Endometrial microvascular endothelial cells (primary cell): ENCODE results near the gene MTFP1. TPM values are rescaled to one million over a fixed set of nuclear protein-coding genes. Genes with fewer than 3 reads are reported as not detected.

Experiments used
- in situ Hi-C: cut with HindIII; loops from 2 replicates; pipeline ENCODE4 v1.10.0; 2017; ENCODE audit warnings: low sequenced_read_pairs, low pct_unique_long_range_greater_than_20kb; ENCODE audit errors: inconsistent ontology term
- total RNA-seq: library from RNA; depleted of rRNA; stranded (reverse); fragments of >200 nt; gene quantifications from one replicate; pipeline ENCODE4 v1.2.3, GENCODE V29; 2015; ENCODE audit errors: inconsistent ontology term

Gene MTFP1
- total RNA-seq, 1 donor from 2014 or later = 86.3 TPM

DNA sequence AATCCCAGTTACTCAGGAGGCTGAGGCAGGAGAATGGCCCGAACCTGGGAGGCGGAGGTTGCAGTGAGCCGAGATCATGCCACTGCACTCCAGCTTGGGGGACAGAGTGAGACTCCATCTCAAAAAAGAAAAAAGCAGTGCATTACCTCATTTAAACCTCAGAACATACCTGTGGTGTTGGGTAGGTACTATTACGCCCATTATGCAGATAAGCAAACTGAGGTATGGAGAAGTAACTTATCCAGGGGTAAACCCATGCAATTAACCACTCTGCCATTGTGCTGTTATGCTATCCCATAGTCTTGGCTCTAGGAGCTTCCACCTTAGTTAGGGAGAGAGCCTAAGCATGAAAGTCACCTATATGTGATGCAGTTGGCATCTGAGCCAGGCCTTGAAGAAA, 48.6 kb downstream of the MTFP1 start:
- in situ Hi-C loops = no loop called here

DNA sequence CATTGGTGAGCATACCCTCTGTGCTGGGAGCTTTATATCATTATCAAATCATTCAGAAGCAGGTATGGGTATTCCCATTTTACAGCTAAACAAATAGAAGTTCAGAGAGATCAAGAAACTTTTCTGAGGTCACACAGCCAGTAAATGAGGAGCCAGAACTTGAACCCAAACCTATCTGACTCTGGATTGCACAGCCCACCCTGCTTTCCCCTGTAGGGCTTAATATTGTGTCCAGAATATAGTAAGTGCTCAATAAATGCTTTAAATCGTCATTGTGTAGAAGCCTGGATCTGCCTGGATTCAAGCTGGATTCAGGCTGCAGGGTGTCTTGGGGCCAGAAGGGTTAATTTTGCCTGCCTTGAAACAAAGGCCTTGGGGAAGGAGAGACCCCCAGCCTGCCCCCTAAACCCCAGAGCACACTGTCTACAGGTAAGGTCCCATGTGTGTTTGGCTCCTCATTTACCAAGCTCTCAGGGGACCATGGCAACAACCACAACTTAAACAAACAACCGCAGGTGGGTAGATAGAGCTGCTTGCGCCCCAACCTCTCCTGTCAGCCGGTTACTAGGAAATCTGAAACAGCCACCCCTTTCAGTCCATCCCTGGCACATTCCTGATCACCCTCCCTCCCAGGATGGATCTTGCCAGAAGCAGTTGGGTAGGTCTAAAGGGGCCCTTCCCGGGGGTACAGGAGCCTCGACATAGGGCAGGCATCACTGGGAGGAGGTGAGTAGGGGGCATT, 49.3 kb downstream of the MTFP1 start:
- in situ Hi-C loops = no loop called here

Other genes starting within 250 kb of the MTFP1 start
- gene LIF, start 179.0 kb upstream of the MTFP1 start, total RNA-seq = not detected
- gene OSM, start 158.9 kb upstream of the MTFP1 start, total RNA-seq = not detected
- 4.0 TPM for gene CASTOR1, start 136.3 kb upstream of the MTFP1 start, total RNA-seq
- 12.1 TPM for gene TBC1D10A, start 98.8 kb upstream of the MTFP1 start, total RNA-seq
- gene SF3A1, start 68.9 kb upstream of the MTFP1 start, total RNA-seq = 81.0 TPM
- 2.0 TPM for gene CCDC157, start 68.8 kb upstream of the MTFP1 start, total RNA-seq
- gene RNF215, start 38.4 kb upstream of the MTFP1 start, total RNA-seq = 11.2 TPM
- 48.2 TPM for gene SEC14L2, start 28.8 kb upstream of the MTFP1 start, total RNA-seq
- gene SEC14L3, start 46.2 kb downstream of the MTFP1 start, total RNA-seq = not detected
- not detected for gene SEC14L4, start 79.9 kb downstream of the MTFP1 start, total RNA-seq
- gene SEC14L6, start 121.0 kb downstream of the MTFP1 start, total RNA-seq = not detected
- not detected for gene GAL3ST1, start 148.9 kb downstream of the MTFP1 start, total RNA-seq
- 88.8 TPM for gene PES1, start 166.1 kb downstream of the MTFP1 start, total RNA-seq
- 97.4 TPM for gene TCN2, start 181.4 kb downstream of the MTFP1 start, total RNA-seq
- gene SLC35E4, start 210.0 kb downstream of the MTFP1 start, total RNA-seq = 40.0 TPM
- 18.8 TPM for gene DUSP18, start 242.1 kb downstream of the MTFP1 start, total RNA-seq